22Rv1 (cell line): ENCODE measurements around the gene CEACAM16.

Source experiments
- H3K27ac ChIP-seq: fragments of 450-650 bp; 2 replicates; pipeline ENCODE4 v1.5.1; 2017
- ZFX ChIP-seq: fragments of 450-650 bp; IDR thresholded peaks from 2 replicates; pipeline ENCODE4 v1.6.1; 2017; ENCODE audit warnings: antibody characterized with exemption, borderline replicate concordance
- TF ChIP-seq, protein P1 (sequence below): fragments of 450-650 bp; IDR thresholded peaks from 2 replicates; pipeline ENCODE4 v1.5.1; 2017; ENCODE audit warnings: mild to moderate bottlenecking

Gene CEACAM16

DNA sequence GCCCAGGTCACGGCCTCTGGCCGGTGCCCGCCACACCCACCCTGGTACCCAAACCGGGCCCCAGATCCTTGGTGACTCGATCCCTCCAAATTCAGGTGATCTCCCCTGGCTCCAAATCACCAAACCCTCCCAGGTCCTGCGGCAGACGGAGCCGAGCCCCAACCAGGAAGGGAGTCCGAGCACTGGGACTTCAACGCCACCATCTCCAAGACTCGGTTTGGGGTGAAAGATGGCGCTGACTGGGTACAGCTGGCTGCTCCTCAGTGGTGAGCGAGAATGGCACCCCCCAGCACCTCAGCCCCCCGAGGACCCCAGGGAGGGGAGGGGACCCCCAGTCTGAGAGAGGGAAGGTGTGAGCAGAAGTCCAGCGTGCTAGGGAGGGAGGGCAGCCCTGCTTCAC is 2.3 kb downstream of the CEACAM16 start:
- no peak for TF ChIP-seq ZFX
- TF ChIP-seq, protein P1, sequence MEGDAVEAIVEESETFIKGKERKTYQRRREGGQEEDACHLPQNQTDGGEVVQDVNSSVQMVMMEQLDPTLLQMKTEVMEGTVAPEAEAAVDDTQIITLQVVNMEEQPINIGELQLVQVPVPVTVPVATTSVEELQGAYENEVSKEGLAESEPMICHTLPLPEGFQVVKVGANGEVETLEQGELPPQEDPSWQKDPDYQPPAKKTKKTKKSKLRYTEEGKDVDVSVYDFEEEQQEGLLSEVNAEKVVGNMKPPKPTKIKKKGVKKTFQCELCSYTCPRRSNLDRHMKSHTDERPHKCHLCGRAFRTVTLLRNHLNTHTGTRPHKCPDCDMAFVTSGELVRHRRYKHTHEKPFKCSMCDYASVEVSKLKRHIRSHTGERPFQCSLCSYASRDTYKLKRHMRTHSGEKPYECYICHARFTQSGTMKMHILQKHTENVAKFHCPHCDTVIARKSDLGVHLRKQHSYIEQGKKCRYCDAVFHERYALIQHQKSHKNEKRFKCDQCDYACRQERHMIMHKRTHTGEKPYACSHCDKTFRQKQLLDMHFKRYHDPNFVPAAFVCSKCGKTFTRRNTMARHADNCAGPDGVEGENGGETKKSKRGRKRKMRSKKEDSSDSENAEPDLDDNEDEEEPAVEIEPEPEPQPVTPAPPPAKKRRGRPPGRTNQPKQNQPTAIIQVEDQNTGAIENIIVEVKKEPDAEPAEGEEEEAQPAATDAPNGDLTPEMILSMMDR, result no peak
- H3K27ac ChIP-seq, result no peak overlapping the region

DNA sequence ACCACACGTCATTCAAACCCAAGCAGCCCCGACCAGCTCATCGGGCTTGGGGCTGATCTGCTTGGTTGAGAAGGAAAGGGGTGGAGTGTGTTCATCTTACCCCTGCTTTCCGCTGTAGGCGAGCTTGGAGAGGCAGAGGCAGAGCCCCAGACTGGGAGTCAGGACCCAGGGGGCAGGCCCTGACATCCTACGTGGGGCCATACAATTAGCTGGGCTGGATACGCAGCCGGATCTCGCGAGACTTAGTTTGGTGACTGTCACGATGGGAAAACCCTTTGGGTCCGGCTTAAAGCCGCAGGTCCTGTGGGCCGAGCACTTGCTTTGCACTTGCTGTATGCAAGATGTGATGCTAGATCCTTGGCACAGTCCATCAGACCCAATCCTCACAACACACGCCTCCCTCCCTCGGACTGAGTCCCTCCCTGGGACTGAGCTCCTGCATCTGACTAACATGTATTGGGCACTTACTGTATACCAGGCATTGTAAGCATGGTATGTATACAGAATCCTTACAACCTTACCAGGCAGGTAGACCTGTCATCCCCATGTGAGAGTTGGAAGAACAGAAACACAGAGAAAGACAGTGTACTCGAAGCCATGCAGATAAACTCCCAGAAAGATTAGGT is 3.7 kb downstream of the CEACAM16 start:
- H3K27ac ChIP-seq, result no peak overlapping the region
- TF ChIP-seq, protein P1, result no peak
- TF ChIP-seq ZFX, result no peak

DNA sequence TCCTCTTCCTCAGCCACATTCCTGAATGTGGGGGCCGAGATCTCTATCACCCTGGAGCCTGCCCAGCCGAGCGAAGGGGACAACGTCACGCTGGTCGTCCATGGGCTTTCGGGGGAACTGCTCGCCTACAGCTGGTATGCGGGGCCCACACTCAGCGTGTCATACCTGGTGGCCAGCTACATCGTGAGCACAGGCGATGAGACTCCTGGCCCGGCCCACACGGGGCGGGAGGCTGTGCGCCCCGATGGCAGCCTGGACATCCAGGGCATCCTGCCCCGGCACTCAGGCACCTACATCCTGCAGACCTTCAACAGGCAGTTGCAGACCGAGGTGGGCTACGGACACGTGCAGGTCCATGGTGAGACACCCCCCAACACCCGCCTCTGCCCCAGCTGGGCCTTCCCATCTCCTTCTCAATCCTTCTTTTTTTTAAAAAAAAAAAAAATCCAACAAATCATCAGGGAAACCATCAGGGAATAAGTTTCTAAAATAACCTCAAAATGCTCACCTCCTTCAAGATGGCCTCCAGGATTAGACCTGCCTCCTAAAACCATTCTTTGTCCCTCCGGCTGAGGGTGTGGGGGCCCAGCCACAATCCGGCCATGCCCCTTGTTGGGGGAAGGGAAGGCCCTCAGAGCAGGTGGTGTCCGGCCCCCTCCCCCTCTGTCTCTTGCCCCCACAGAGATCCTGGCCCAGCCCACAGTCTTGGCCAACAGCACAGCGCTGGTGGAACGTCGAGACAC is 4.6 kb downstream of the CEACAM16 start:
- no peak for TF ChIP-seq ZFX
- TF ChIP-seq, protein P1, result no peak
- H3K27ac ChIP-seq, result no peak overlapping the region

DNA sequence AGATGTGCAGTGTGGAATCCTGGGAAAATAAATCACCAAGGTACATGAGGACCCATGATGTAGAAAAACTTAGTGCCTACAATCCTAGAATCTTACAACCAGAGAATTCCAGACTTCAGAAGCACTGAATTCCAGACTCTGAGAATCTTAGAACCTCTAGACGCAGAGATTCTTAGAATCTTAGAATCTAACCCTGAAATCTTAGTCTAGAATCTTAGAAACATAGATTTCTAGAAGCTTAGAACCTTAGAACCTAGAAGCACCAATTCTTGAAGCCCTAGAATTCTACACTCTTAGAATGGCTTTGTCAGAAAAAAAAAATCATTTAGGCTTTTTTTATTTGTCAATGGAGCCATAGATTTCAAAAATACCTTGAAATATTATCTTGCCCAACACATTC is 6.0 kb downstream of the CEACAM16 start:
- TF ChIP-seq, protein P1, result no peak
- no peak for TF ChIP-seq ZFX
- no peak overlapping the region for H3K27ac ChIP-seq

DNA sequence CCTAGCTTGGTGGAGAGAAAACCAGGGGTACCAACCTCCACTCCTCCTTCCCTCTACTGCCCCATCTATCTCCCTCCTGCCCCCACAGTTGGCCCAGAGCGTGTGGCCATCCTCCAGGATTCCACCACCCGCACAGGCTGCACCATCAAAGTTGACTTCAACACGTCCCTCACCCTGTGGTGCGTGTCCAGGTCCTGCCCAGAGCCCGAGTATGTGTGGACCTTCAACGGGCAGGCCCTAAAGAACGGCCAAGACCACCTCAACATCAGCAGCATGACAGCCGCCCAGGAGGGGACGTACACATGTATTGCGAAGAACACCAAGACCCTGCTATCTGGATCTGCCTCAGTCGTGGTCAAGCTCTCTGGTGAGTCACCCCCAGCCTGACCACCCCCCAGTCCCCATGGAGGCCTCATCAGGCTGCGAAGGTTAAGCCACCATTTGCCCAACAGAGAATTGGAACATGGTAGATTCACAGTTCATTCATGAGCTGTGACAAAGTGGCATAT is 6.6 kb downstream of the CEACAM16 start:
- no peak overlapping the region for H3K27ac ChIP-seq
- TF ChIP-seq ZFX, result no peak
- TF ChIP-seq, protein P1, result no peak

DNA sequence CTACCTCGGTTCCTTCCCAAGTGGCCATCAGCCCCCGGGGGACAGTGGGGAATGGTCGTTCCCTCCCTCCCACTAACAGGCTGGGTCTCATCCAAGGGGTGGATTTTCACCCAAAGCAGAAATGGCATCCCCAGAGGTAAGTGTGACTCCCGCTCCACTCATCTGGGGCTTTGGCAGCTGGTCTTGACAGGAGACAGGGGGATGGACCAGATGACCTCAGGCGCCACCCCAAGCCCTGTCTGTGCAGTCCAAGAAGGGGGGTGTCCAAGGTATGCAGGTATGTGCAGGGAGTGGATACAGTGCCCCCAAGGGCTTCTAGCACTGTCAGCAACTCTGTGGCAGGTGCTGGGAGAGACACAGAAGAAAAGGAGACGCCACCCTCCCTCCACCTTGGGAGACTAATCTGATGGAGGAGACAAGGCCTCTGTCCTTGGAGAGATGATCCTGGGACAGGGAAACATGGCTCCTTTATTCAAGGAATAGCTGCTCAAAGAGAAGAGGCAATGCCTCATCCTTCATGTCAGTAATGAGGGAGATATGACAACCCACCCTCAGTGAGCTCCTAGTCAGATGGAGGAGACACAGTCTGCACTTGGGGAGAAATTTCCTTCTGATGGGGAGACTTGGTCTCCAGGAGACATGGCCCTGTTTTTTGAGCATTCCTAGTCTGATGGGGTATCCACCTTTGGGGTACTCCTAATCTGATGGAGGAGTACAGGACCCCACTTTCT is 7.7 kb downstream of the CEACAM16 start:
- no peak for TF ChIP-seq ZFX
- TF ChIP-seq, protein P1, result no peak

DNA sequence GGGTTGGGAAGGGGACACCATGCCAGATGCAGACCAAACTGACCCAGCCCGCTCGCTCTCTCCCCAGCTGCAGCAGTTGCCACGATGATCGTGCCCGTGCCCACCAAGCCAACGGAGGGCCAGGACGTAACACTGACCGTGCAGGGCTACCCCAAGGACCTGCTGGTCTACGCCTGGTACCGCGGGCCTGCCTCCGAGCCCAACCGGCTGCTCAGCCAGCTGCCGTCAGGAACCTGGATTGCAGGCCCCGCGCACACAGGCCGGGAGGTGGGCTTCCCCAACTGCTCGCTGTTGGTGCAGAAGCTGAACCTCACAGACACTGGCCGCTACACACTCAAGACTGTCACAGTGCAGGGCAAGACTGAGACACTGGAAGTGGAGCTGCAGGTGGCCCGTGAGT is 8.8 kb downstream of the CEACAM16 start:
- H3K27ac ChIP-seq, result no peak overlapping the region
- no peak for TF ChIP-seq ZFX
- TF ChIP-seq, protein P1, result no peak

More for the DNA sequence above, 7.7 kb downstream of the CEACAM16 start:
- no peak overlapping the region for H3K27ac ChIP-seq
